B cell (primary cell): ENCODE results near the gene ARHGEF26. TPM values are rescaled to one million over a fixed set of nuclear protein-coding genes. Genes with fewer than 3 reads are reported as not detected.
"Not testable (repeated sequence)": the region's sequence is repeated elsewhere in the genome, so short reads cannot be mapped to it uniquely, and the experiment has no call there.

Experiments used
- ATAC-seq: fragments of 200-7000 bp; cut with Tn5 transposase; one replicate; pipeline ENCODE4 v1.10.0; 2021; ENCODE audit warnings: low read depth, mild to moderate bottlenecking, moderate number of reproducible peaks, moderate library complexity
- CTCF ChIA-PET: fragments of 350-600 bp; sonication (Branson Sonifier 250); formaldehyde crosslinking; loops from one replicate; lab custom pipeline; 2021; ENCODE audit warnings: antibody characterized with exemption, inconsistent platforms; lab: Charles Lee
- POLR2A ChIA-PET: fragments of 350-600 bp; sonication (Branson Sonifier 250); formaldehyde crosslinking; loops from one replicate; lab custom pipeline; 2021; ENCODE audit warnings: antibody characterized with exemption; lab: Charles Lee
- DNase-seq: peaks from one replicate; pipeline ENCODE4 v3.0.0; 2013
- H2AFZ ChIP-seq: 2 replicates; pipeline ENCODE4 v1.6.1; 2012; ENCODE audit warnings: mild to moderate bottlenecking, low read depth, low read length; ENCODE audit not compliant: insufficient read depth, poor library complexity, severe bottlenecking
- H3K27ac ChIP-seq, 2 donors: 1 replicate in 1 of 2; 2 replicates in 1 of 2; pipeline ENCODE4 v1.5.1; 2012 to 2013; ENCODE audit warnings: low read length in 2 of 2, mild to moderate bottlenecking in 2 of 2, moderate library complexity in 1 of 2
- H3K27me3 ChIP-seq, 4 experiments: fragments of 200-600 bp in 1 of 4; sonication (generic) in 1 of 4; replicated peaks in 1 of 4; 1 replicate in 2 of 4; 2 replicates in 2 of 4; pipeline versions ENCODE4 v1.6.1 to v1.7.0; 2013 to 2016; ENCODE audit warnings: low read length in 3 of 4, mild to moderate bottlenecking in 2 of 4, mixed read lengths in 1 of 4, moderate library complexity in 1 of 4; ENCODE audit not compliant: insufficient read depth in 4 of 4, control insufficient read depth in 3 of 4; ENCODE audit errors: control extremely low read depth in 1 of 4
- H3K36me3 ChIP-seq, 2 experiments: replicated peaks in 1 of 2; 1 replicate in 1 of 2; 2 replicates in 1 of 2; pipeline versions ENCODE4 v1.6.1 to v1.7.1; 2013; ENCODE audit warnings: low read length in 1 of 2; ENCODE audit not compliant: insufficient read depth in 2 of 2, control insufficient read depth in 1 of 2; ENCODE audit errors: control extremely low read depth in 1 of 2, extremely low read depth in 1 of 2
- H3K4me1 ChIP-seq, 2 donors: fragments of 200-600 bp in 1 of 2; sonication (generic) in 1 of 2; 1 replicate in 1 of 2; 2 replicates in 1 of 2; pipeline versions ENCODE4 v1.5.1 to v1.6.1; 2013 to 2017; ENCODE audit warnings: low read length in 2 of 2; ENCODE audit not compliant: control insufficient read depth in 2 of 2, insufficient read depth in 2 of 2
- H3K4me2 ChIP-seq: replicated peaks from 2 replicates; pipeline ENCODE3; 2012; ENCODE audit warnings: mild to moderate bottlenecking, low read depth, low read length; ENCODE audit not compliant: poor library complexity, severe bottlenecking
- H3K4me3 ChIP-seq, 5 experiments: fragments of 200-600 bp in 1 of 5; sonication (generic) in 1 of 5; 1 replicate in 3 of 5; 2 replicates in 2 of 5; pipeline versions ENCODE4 v1.5.1 to v1.7.0; 2011 to 2016; ENCODE audit warnings: low read length in 4 of 5, mild to moderate bottlenecking in 4 of 5, low read depth in 2 of 5, control low read depth in 1 of 5, moderate library complexity in 1 of 5; ENCODE audit not compliant: insufficient read depth in 1 of 5; ENCODE audit errors: control extremely low read depth in 1 of 5, extremely low read depth in 1 of 5
- H3K79me2 ChIP-seq: fragments of 200-600 bp; sonication (generic); one replicate; pipeline ENCODE4 v1.6.0; 2016; ENCODE audit warnings: low read length; ENCODE audit not compliant: control insufficient read depth, insufficient read depth
- H3K9ac ChIP-seq: fragments of 200-600 bp; sonication (generic); 2 replicates; pipeline ENCODE4 v1.6.1; 2017; ENCODE audit warnings: mild to moderate bottlenecking, low read length, moderate library complexity
- H3K9me3 ChIP-seq, 3 donors: one replicate each; pipeline versions ENCODE4 v1.6.1 to v1.7.1; 2013; ENCODE audit warnings: low read length in 2 of 3; ENCODE audit not compliant: control insufficient read depth in 2 of 3, insufficient read depth in 1 of 3; ENCODE audit errors: control extremely low read depth in 1 of 3
- H4K20me1 ChIP-seq: 2 replicates; pipeline ENCODE4 v1.6.0; 2012; ENCODE audit warnings: mild to moderate bottlenecking, low read length; ENCODE audit not compliant: insufficient read depth, control insufficient read depth, poor library complexity, severe bottlenecking
- H3K27ac Mint-ChIP-seq: one replicate; pipeline ENCODE4 v1.8.0; 2021; ENCODE audit warnings: mixed read lengths
- H3K27me3 Mint-ChIP-seq: one replicate; pipeline ENCODE4 v1.8.0; 2021; ENCODE audit warnings: mixed read lengths
- H3K4me1 Mint-ChIP-seq: one replicate; pipeline ENCODE4 v1.8.0; 2021; ENCODE audit warnings: mixed read lengths
- H3K4me3 Mint-ChIP-seq: one replicate; pipeline ENCODE4 v1.8.0; 2021; ENCODE audit warnings: mixed read lengths
- H3K9me3 Mint-ChIP-seq: one replicate; pipeline ENCODE4 v1.8.0; 2022; ENCODE audit warnings: mixed read lengths; ENCODE audit not compliant: insufficient read depth
- EZH2 ChIP-seq: IDR thresholded peaks from 2 replicates; pipeline ENCODE4 v1.6.1; 2012; ENCODE audit warnings: borderline replicate concordance, low read depth, mild to moderate bottlenecking, moderate library complexity, low read length; ENCODE audit not compliant: insufficient read depth, poor library complexity, severe bottlenecking
- WGBS: methylation state at CpG from one replicate; pipeline ENCODE4 v1.1.5; 2013; ENCODE audit warnings: missing lambda C conversion rate; ENCODE audit not compliant: insufficient coverage; 5-methylcytosine and 5-hydroxymethylcytosine counted together
- intact Hi-C: fragments of 100-400 bp; cut with micrococcal nuclease; formaldehyde crosslinking; loops from one replicate; pipeline ENCODE4 v1.10.0; 2022
- polyA plus RNA-seq: library from polyadenylated mRNA; depleted of rRNA; stranded (reverse); fragments of >200 nt; gene quantifications from 2 replicates; pipeline ENCODE4 v1.2.3, GENCODE V29; 2012
- total RNA-seq, 2 donors: library from RNA; stranded (reverse); fragments of 120-200 nt in 1 of 2; gene quantifications; 1 replicate in 1 of 2; 2 replicates in 1 of 2; pipeline versions ENCODE4 v1.2.3 to v1.2.4, GENCODE V29; 2013 to 2022
- TF ChIP-seq, protein P1 (sequence below): fragments of 200-600 bp; IDR thresholded peaks from one replicate; pipeline ENCODE4 v1.8.0; 2022; ENCODE audit warnings: antibody characterized with exemption, mild to moderate bottlenecking

The ARHGEF26 gene
- total and polyA plus RNA-seq, 2 donors (not counting 1 experiment from before 2014, with no cell fraction given) = not detected

- Histone ChIP-seq H4K20me1 (no peaks in the 10 kb centered on the region), H3K9me3 (peaks cover 0 to 5% (median 0%) of the 10 kb centered on the region in 3 donors), H3K4me1 (no peaks in the 10 kb centered on the region), H3K9ac (no peak overlapping the region), H3K79me2 (no peaks in the 10 kb centered on the region), H3K36me3 (no peaks in the 10 kb centered on the region), H3K4me2 (no peak overlapping the region), H3K4me3 (no peak overlapping the region), H2AFZ (no peak overlapping the region), H3K27ac (no peak overlapping the region), H3K27me3 (no peaks in the 10 kb centered on the region)
- Mint-ChIP-seq H3K27ac (no peak overlapping the region), H3K9me3 (no peaks in the 10 kb centered on the region), H3K4me1 (no peaks in the 10 kb centered on the region), H3K4me3 (no peak overlapping the region), H3K27me3 (no peaks in the 10 kb centered on the region)
- POLR2A ChIA-PET = no interaction called here
- no CpG with 5 or more reads among the region's 4 CpGs for WGBS
- DNase-seq (no peak), ATAC-seq (no peak)
- CTCF ChIA-PET = interaction anchor here (0.8 kb wide), 1 partner anchor 21 kb away, joined by 3 read pairs; no protein-coding TSS in a partner anchor
- TF ChIP-seq, protein P1, sequence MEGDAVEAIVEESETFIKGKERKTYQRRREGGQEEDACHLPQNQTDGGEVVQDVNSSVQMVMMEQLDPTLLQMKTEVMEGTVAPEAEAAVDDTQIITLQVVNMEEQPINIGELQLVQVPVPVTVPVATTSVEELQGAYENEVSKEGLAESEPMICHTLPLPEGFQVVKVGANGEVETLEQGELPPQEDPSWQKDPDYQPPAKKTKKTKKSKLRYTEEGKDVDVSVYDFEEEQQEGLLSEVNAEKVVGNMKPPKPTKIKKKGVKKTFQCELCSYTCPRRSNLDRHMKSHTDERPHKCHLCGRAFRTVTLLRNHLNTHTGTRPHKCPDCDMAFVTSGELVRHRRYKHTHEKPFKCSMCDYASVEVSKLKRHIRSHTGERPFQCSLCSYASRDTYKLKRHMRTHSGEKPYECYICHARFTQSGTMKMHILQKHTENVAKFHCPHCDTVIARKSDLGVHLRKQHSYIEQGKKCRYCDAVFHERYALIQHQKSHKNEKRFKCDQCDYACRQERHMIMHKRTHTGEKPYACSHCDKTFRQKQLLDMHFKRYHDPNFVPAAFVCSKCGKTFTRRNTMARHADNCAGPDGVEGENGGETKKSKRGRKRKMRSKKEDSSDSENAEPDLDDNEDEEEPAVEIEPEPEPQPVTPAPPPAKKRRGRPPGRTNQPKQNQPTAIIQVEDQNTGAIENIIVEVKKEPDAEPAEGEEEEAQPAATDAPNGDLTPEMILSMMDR = no peak
- no peak for TF ChIP-seq EZH2
- intact Hi-C loops = no loop called here
Measured at GRCh38 chr3:154085799-154086198, 35.4 kb upstream of the ARHGEF26 start.

GRCh38 chr3:154086286-154086685, 34.9 kb upstream of the ARHGEF26 start:
- Histone ChIP-seq H3K4me3 (no peak overlapping the region), H4K20me1 (no peaks in the 10 kb centered on the region), H3K9ac (no peak overlapping the region), H3K79me2 (no peaks in the 10 kb centered on the region), H3K9me3 (peaks cover 0 to 5% (median 0%) of the 10 kb centered on the region in 3 donors), H3K4me2 (no peak overlapping the region), H3K4me1 (no peaks in the 10 kb centered on the region), H3K27ac (no peak overlapping the region), H3K36me3 (no peaks in the 10 kb centered on the region), H2AFZ (no peak overlapping the region), H3K27me3 (no peaks in the 10 kb centered on the region)
- no peak overlapping the region for H3K4me3 Mint-ChIP-seq
- CTCF ChIA-PET = interaction anchor here (0.8 kb wide), 1 partner anchor 22 kb away, joined by 3 read pairs; no protein-coding TSS in a partner anchor
- POLR2A ChIA-PET = no interaction called here
- H3K4me1 Mint-ChIP-seq = no peaks in the 10 kb centered on the region
- TF ChIP-seq, protein P1 = no peak
- TF ChIP-seq EZH2 = no peak
- intact Hi-C loops = no loop called here
- no CpG with 5 or more reads among the region's 1 CpG for WGBS
- no peak overlapping the region for H3K27ac Mint-ChIP-seq
- ATAC-seq (no peak), DNase-seq (no peak)
- no peaks in the 10 kb centered on the region for H3K27me3 Mint-ChIP-seq
- H3K9me3 Mint-ChIP-seq = no peaks in the 10 kb centered on the region

- intact Hi-C loops, POLR2A ChIA-PET, H3K4me3 ChIP-seq, H3K4me1 ChIP-seq, H4K20me1 ChIP-seq, DNase-seq, H3K9me3 ChIP-seq, H3K4me1 Mint-ChIP-seq, ATAC-seq, H3K4me2 ChIP-seq, H3K4me3 Mint-ChIP-seq, H3K9me3 Mint-ChIP-seq, CTCF ChIA-PET, H3K27me3 Mint-ChIP-seq, H3K79me2 ChIP-seq, H3K27ac Mint-ChIP-seq, H3K27me3 ChIP-seq, H2AFZ ChIP-seq, H3K27ac ChIP-seq, H3K9ac ChIP-seq, H3K36me3 ChIP-seq: not testable (repeated sequence)
- 96% methylated on average over 26 of the region's 26 CpGs for WGBS
Measured at GRCh38 chr3:154087756-154088480, 33.3 kb upstream of the ARHGEF26 start.
